Measurements from ENCODE around the gene AP1M1.

Gene AP1M1

DNA sequence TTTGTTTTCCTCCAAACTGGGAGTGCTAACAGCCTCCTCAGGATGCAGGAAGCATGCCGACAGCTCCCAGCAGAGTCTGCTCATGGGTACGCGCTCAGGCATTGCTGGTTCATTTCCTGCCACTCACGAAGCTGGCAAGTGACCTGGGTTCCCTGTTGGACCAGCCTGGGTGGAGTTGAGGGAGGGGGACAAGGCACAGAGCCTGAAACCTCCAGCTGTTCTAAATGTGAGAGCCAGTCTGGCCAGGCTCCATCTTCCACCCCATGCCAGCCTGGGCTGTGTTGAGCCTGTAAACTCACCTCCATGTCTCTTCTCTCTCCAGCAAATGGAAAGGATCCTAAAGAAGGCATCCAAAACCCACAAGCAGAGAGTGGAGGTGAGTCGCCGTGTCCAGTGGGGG is 7.5 kb upstream of the AP1M1 start:
- H3K27ac ChIP-seq (ENCODE audit: low read length): no peak overlapping the region
- H3K4me1 ChIP-seq (ENCODE audit: control insufficient read depth, low read depth, low read length): no peaks in the 10 kb centered on the region
- H3K4me3 ChIP-seq (ENCODE audit: low read length): no peak overlapping the region
- no peaks in the 10 kb centered on the region for H3K9me3 ChIP-seq (ENCODE audit: control insufficient read depth, low read depth, low read length)
- no peak overlapping the region for H3K9ac ChIP-seq (ENCODE audit: low read length)
- H3K27me3 ChIP-seq (ENCODE audit: control insufficient read depth, insufficient read depth, low read length): no peaks in the 10 kb centered on the region
- peaks cover 31% of the 10 kb centered on the region for H3K36me3 ChIP-seq (ENCODE audit: control insufficient read depth, low read depth, low read length)

DNA sequence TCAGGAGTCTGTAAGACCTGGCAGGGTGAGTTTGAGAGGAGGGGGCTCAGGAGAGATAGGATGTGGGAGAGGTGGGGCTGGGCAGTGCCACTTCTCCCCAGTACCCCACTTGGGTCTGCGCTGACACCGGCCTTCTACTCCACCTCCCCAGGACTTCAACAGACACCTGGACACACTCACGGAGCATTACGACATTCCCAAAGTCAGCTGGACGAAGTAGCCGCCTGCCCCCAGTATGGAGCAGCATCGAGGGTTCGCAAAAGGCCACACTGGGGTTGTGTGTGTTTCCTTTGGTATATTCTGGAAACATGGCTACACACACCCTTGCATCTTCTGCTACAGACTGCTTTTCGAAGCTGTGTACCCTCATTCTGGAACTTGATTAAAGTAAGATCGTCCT is 7.0 kb upstream of the AP1M1 start:
- Histone ChIP-seq H3K27me3 (ENCODE audit: control insufficient read depth, insufficient read depth, low read length) (no peaks in the 10 kb centered on the region), H3K4me3 (ENCODE audit: low read length) (no peak overlapping the region), H3K4me1 (ENCODE audit: control insufficient read depth, low read depth, low read length) (no peaks in the 10 kb centered on the region), H3K9me3 (ENCODE audit: control insufficient read depth, low read depth, low read length) (no peaks in the 10 kb centered on the region), H3K9ac (ENCODE audit: low read length) (no peak overlapping the region), H3K27ac (ENCODE audit: low read length) (no peak overlapping the region), H3K36me3 (ENCODE audit: control insufficient read depth, low read depth, low read length) (peaks cover 31% of the 10 kb centered on the region)

DNA sequence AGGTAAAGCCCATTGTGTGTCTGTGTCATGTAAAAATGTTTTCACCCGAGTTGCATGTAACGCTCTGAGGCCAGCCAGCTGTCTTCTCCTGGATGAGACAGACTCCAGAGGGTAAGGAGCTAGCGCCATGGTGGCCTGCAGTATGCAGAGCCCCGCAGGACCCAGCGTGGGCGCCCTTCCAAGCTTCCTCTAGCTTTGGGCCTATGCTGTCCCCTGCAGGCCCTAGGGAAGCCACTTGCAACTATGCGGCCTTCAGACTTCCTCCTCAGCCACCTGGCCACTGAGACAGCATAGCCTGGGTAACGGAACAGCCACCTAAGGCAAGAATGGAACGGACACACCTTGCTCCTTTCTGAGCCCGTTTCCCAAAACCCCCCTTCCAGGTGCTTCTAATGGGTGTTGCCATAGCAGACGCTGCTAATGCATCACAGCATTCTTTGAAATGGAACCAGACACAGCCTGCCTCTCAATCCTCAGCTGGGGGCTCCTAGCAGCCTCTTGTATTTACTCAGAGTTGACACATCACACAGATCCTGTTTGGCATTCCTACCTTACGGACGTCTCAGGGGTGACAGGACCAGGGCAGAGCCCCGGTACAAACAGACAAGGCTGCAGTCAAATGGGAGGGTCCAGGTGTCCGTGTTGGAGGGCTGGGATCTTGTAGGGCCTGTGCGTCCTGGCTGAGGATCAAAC is 6.3 kb upstream of the AP1M1 start:
- Histone ChIP-seq H3K9me3 (ENCODE audit: control insufficient read depth, low read depth, low read length) (no peaks in the 10 kb centered on the region), H3K4me3 (ENCODE audit: low read length) (no peak overlapping the region), H3K9ac (ENCODE audit: low read length) (no peak overlapping the region), H3K27me3 (ENCODE audit: control insufficient read depth, insufficient read depth, low read length) (no peaks in the 10 kb centered on the region), H3K27ac (ENCODE audit: low read length) (no peak overlapping the region), H3K4me1 (ENCODE audit: control insufficient read depth, low read depth, low read length) (no peaks in the 10 kb centered on the region), H3K36me3 (ENCODE audit: control insufficient read depth, low read depth, low read length) (peaks cover 31% of the 10 kb centered on the region)

DNA sequence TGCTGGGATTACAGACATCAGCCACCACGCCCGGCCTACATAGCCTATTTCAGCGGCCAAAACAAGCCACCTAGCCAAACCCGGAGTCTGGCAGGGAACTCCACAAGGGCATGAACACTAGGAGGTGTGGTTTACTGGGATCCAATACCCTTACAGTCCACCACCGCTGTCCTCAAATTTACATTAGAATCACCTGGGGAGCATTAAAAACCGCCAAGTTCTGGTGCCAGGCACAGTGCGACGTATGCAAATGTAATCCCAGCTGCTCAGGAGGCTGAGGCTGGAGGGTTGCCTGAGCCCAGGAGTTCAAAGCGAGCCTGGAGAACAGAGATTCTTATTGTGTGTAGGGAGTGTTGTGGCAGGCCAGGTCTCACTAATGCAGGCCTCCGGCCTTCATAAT is 4.2 kb upstream of the AP1M1 start:
- Histone ChIP-seq H3K9me3 (ENCODE audit: control insufficient read depth, low read depth, low read length) (no peaks in the 10 kb centered on the region), H3K36me3 (ENCODE audit: control insufficient read depth, low read depth, low read length) (peaks cover 22% of the 10 kb centered on the region), H3K9ac (ENCODE audit: low read length) (no peak overlapping the region), H3K27ac (ENCODE audit: low read length) (no peak overlapping the region), H3K4me3 (ENCODE audit: low read length) (no peak overlapping the region), H3K27me3 (ENCODE audit: control insufficient read depth, insufficient read depth, low read length) (no peaks in the 10 kb centered on the region), H3K4me1 (ENCODE audit: control insufficient read depth, low read depth, low read length) (peaks cover 5% of the 10 kb centered on the region)

DNA sequence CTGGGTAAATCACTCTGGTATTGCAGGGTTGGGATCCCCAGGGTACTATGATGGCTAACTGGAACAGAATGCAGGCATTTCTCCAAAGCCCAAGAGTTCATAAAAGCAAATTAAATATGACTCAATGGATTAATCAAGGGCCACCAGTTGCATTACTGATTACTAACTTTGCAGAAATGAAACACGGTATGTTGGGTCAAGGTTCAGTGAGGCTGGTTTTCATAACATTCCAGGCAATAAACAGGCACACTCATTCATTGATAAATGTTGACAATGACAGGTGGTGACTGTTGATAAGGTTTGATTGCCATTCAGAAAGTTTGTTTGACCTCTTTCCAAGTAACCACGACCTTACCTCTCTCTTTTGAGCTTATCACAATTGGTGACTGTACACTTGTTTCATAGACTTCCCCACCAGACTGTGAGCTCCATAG is 506 bp upstream of the AP1M1 start:
- no peaks in the 10 kb centered on the region for H3K27me3 ChIP-seq (ENCODE audit: control insufficient read depth, insufficient read depth, low read length)
- no peak overlapping the region for H3K27ac ChIP-seq (ENCODE audit: low read length)
- peaks cover 5% of the 10 kb centered on the region for H3K4me1 ChIP-seq (ENCODE audit: control insufficient read depth, low read depth, low read length)
- H3K4me3 ChIP-seq (ENCODE audit: low read length): peak overlapping the region; percentile 74
- H3K36me3 ChIP-seq (ENCODE audit: control insufficient read depth, low read depth, low read length): no peaks in the 10 kb centered on the region
- H3K9me3 ChIP-seq (ENCODE audit: control insufficient read depth, low read depth, low read length): no peaks in the 10 kb centered on the region
- H3K9ac ChIP-seq (ENCODE audit: low read length): peak overlapping the region; percentile 47

DNA sequence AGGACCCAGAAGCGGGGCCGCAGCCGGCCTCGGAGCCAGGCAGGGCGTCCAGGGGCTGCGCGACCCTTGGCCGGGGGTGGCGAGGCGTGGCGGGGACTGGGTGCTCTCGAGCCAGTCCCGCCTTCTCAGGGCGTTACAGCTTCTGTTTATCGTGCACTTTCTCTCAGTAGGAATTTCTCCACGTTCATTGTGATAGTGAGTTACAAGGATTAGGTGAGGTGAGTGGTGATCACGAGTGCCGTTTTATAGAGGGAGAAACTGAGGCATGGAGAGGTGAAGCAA is 600 bp downstream of the AP1M1 start:
- no peak overlapping the region for H3K27ac ChIP-seq (ENCODE audit: low read length)
- peaks cover 5% of the 10 kb centered on the region for H3K4me1 ChIP-seq (ENCODE audit: control insufficient read depth, low read depth, low read length)
- H3K27me3 ChIP-seq (ENCODE audit: control insufficient read depth, insufficient read depth, low read length): no peaks in the 10 kb centered on the region
- peak overlapping the region; percentile 41 for H3K9ac ChIP-seq (ENCODE audit: low read length)
- peaks cover 1% of the 10 kb centered on the region for H3K36me3 ChIP-seq (ENCODE audit: control insufficient read depth, low read depth, low read length)
- no peaks in the 10 kb centered on the region for H3K9me3 ChIP-seq (ENCODE audit: control insufficient read depth, low read depth, low read length)
- peak overlapping the region; percentile 74 for H3K4me3 ChIP-seq (ENCODE audit: low read length)

DNA sequence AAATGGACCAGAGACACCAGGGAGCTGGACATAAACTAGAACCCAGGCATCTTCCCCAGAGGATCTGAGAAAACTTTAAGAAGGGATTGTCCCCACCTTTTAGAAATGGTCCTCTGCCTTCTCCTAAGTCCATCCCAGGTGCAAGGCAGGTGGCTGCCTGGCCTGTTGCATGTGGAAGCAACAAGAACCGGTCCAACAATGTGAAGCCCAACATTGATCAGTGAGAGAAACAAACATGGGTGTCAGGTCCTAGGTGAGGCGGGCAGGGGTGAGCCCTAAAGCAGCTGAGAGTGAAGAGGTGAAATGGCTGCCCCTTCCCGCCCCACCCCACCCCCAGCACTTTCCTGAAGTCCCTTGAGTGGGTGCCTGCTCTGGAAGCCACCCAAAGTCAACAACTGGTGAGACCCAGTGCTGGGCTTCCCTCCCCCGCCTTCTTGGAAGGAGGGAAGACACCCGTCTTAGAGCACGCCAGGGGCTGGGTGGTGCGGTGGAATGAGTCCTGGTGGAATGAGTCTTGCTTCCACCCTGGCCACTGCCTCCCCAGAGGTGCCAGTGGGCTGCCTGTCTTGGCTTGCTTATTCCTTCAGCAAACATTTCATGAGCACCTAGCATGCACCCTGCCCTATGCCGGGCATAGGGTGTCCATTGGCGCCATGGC is 1.7 kb downstream of the AP1M1 start:
- Histone ChIP-seq H3K36me3 (ENCODE audit: control insufficient read depth, low read depth, low read length) (peaks cover 5% of the 10 kb centered on the region), H3K4me3 (ENCODE audit: low read length) (no peak overlapping the region), H3K27me3 (ENCODE audit: control insufficient read depth, insufficient read depth, low read length) (no peaks in the 10 kb centered on the region), H3K9ac (ENCODE audit: low read length) (no peak overlapping the region), H3K4me1 (ENCODE audit: control insufficient read depth, low read depth, low read length) (peaks cover 5% of the 10 kb centered on the region), H3K27ac (ENCODE audit: low read length) (no peak overlapping the region), H3K9me3 (ENCODE audit: control insufficient read depth, low read depth, low read length) (no peaks in the 10 kb centered on the region)

DNA sequence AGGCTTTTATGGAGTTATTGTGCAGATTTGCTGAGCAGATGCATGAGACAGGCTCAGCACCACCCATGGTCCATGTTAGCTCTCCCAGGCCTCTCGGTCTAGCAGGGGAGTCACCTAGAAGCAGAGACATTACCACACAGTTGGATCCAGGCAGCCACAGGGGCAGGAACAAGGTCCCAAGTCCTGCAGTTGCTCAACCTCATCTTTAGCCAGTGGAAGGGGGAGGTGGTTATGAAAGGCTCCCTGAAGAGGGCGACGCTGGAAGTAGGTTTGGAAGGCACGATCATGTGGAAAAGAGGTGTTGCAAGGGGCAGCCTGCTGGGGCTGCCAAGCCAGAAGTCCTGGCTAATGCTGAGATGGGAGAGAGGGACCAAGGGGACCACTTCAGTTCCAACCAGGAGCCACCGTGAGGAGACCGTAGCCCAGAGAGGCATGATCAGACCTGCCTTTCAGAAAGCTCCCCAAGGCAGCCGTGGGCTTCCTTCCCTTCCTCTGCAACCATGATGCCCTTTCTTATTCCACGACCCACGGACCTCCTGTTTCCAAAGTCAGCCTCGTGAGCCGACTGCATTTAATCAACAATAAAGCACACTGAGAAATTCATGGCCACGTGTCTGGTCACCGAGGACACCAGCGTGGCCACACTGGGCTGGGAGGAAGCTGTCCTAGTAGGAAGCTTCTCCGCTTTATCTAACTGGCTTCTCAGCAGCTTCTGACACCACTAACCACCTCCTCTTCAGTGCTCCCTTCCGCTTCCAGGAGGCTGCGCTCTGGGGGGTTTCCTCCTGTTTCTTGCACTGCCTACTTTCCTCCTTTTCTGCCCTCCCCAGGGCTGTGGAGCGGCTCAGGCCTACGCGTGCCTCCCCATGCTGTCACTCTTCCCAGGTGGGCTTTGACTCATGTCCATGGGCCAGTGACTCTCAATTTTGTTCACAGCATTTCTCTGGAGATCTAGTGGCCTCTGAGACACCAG is 2.6 kb downstream of the AP1M1 start:
- no peaks in the 10 kb centered on the region for H3K27me3 ChIP-seq (ENCODE audit: control insufficient read depth, insufficient read depth, low read length)
- no peak overlapping the region for H3K4me3 ChIP-seq (ENCODE audit: low read length)
- H3K27ac ChIP-seq (ENCODE audit: low read length): no peak overlapping the region
- H3K4me1 ChIP-seq (ENCODE audit: control insufficient read depth, low read depth, low read length): peaks cover 5% of the 10 kb centered on the region
- no peak overlapping the region for H3K9ac ChIP-seq (ENCODE audit: low read length)
- peaks cover 5% of the 10 kb centered on the region for H3K36me3 ChIP-seq (ENCODE audit: control insufficient read depth, low read depth, low read length)
- H3K9me3 ChIP-seq (ENCODE audit: control insufficient read depth, low read depth, low read length): no peaks in the 10 kb centered on the region

GRCh38 chr19:16201011-16201391 is 3.3 kb downstream of the AP1M1 start:
- no peaks in the 10 kb centered on the region for H3K27me3 ChIP-seq (ENCODE audit: control insufficient read depth, insufficient read depth, low read length)
- H3K27ac ChIP-seq (ENCODE audit: low read length): no peak overlapping the region
- no peaks in the 10 kb centered on the region for H3K9me3 ChIP-seq (ENCODE audit: control insufficient read depth, low read depth, low read length)
- no peak overlapping the region for H3K4me3 ChIP-seq (ENCODE audit: low read length)
- peaks cover 5% of the 10 kb centered on the region for H3K4me1 ChIP-seq (ENCODE audit: control insufficient read depth, low read depth, low read length)
- H3K36me3 ChIP-seq (ENCODE audit: control insufficient read depth, low read depth, low read length): peaks cover 5% of the 10 kb centered on the region
- no peak overlapping the region for H3K9ac ChIP-seq (ENCODE audit: low read length)

DNA sequence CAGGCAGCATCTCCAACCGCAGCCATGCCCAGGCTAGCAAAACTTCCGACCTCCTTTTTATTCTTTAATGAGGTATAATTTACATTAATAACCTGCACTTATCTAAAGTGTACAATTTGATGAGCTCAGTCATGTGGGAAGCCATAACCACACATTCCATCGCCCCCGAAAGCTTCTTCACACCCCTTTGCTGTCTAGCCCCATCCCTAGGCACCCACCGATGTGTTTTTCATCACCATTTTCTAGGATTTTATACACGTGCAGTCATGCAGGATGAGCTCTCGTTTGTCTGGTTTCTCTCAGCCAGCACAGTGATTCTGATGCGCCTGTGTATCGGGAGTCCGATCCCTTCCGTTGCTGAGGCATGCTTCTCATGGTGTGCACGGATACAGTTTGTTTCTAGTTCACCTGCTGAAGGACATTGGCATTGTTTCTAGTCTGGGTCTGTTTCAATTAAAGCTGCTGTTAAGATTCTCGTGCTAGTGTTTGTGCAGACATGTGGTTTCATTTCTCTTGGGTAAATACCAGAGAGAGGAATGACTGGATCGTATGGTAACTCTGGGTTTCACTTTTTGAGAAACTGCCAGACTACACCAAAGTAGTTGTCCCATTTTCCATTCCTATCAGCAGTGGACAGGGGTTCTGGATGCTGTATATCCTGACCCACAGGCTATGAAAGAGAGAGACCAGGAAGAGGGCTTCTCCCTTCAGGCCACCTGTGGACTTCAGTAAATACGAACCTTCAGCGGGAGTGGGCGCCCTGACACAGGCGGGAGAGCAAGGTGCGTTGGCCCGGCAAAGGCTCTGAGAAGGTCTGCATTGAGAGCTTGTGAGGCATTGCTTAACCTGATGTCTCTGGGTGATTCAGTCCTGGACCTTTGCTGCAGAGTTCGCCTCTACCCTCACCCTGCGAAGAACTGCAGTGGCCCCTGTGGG is 4.9 kb downstream of the AP1M1 start:
- H3K27ac ChIP-seq (ENCODE audit: low read length): no peak overlapping the region
- H3K4me3 ChIP-seq (ENCODE audit: low read length): no peak overlapping the region
- H3K36me3 ChIP-seq (ENCODE audit: control insufficient read depth, low read depth, low read length): peaks cover 5% of the 10 kb centered on the region
- H3K4me1 ChIP-seq (ENCODE audit: control insufficient read depth, low read depth, low read length): no peaks in the 10 kb centered on the region
- no peaks in the 10 kb centered on the region for H3K9me3 ChIP-seq (ENCODE audit: control insufficient read depth, low read depth, low read length)
- no peaks in the 10 kb centered on the region for H3K27me3 ChIP-seq (ENCODE audit: control insufficient read depth, insufficient read depth, low read length)
- H3K9ac ChIP-seq (ENCODE audit: low read length): no peak overlapping the region

Measured in iPS-18a (cell line).